ENCODE results near the gene CAD. TPM values are rescaled to one million over a fixed set of nuclear protein-coding genes. Genes with fewer than 3 reads are reported as not detected.

CAD gene
- total RNA-seq, 2 experiments from 2014 or later: 132 to 173 TPM

DNA sequence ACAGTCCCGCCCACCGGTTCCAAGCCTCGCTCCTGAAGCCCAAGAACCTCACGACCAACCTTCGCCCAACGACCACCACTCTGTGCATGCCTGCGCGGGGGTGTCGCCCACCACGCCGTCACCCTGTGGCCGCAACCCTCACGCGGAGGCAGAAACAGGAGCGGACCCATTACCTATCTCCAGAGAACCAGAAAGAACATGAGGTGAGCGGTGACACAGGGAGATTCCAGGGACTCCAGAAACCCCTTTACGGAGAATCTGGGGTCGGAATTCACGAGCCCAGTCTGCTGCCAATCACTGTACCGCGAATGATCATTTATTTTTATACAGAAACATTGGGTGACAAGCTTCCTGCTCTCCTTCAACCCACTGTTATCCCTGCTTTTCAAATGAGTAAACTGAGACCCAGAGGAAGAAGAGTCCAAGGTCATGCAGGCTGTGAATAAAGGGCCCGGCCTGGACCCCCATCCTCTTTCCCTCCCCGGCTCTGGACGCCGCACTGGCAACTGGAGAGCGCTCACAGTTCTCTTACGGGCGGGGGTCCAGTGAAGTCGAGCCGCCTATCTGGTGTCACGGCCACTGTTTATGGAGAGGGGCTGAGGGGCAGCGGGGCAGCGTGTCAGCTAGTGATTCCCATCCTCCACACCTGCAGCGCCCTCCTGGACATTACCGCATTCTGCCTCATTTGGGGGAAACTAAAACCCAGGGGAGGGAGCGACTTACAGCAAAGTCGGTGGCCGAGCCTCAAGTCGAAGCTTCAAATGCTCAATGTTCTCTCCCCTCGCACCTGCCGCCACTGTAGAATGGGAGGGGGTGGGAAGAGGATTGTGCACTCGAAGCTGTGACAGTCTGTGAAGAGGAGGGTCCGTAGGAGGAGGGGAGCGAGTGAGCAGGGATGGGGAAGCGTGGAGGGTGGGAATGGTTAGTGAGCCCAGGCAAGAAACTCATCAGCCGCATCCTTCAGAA lies 46.4 kb downstream of the CAD start:
- H3K4me3 ChIP-seq (ENCODE audit: low read depth, low read length, poor library complexity, severe bottlenecking): peak overlapping the region; percentile 90
- intact Hi-C loops (cut with micrococcal nuclease; ENCODE audit: unreplicated experiment): loop anchor here (2.0 kb wide), 1 partner anchor 27 kb away; no protein-coding TSS in a partner anchor
- ChIA-PET POLR2A (interaction anchor here (0.7 to 1.8 kb wide), 5 partner anchors 9 to 130 kb away, joined by 3 to 5 read pairs (median 4); no protein-coding TSS in a partner anchor), CTCF (ENCODE audit: unreplicated experiment) (interaction anchor here (1.0 to 1.4 kb wide), 4 partner anchors 12 to 39 kb away, joined by 3 to 4 read pairs (median 3); no protein-coding TSS in a partner anchor)
- H3K36me3 ChIP-seq (ENCODE audit: insufficient read depth, low read length): peaks cover 6% of the 10 kb centered on the region; the same call in 1 of the 2 replicates
- no peaks in the 10 kb centered on the region for H3K9me2 ChIP-seq (ENCODE audit: insufficient read depth, low read length)
- no peaks in the 10 kb centered on the region for H4K20me1 ChIP-seq (ENCODE audit: insufficient read depth, low read length)
- no TSS peak for BruUV-seq (replicated peaks)
- TF ChIP-seq CTCF (conservative IDR thresholded peaks at IDR 0.05; ENCODE audit: low read length): no peak
- no peak for TF ChIP-seq EZH2phosphoT487 (IDR thresholded peaks at IDR 0.05; ENCODE audit: borderline replicate concordance, low read depth, low read length)
- peaks cover 53% of the 10 kb centered on the region for H3K4me1 ChIP-seq (ENCODE audit: insufficient read depth, low read length, poor library complexity, severe bottlenecking)
- peak overlapping the region; percentile 100 for H3K4me2 ChIP-seq (ENCODE audit: low read length)
- peak; percentile 47 for DNase-seq (ENCODE audit: low spot score)
- H3K79me2 ChIP-seq (ENCODE audit: insufficient read depth, low read depth, low read length): peaks cover 12% of the 10 kb centered on the region; the same call in 1 of the 2 replicates
- H2AFZ ChIP-seq (ENCODE audit: low read length): peak overlapping the region; percentile 84
- peak overlapping the region; percentile 2 for H3K27ac ChIP-seq (ENCODE audit: low read depth, low read length, poor library complexity, severe bottlenecking)
- no peaks in the 10 kb centered on the region for H3K9me3 ChIP-seq (ENCODE audit: low read length)

GRCh38 chr2:27264253-27264752 lies 47.1 kb downstream of the CAD start:
- H3K9me3 ChIP-seq (ENCODE audit: low read length): no peaks in the 10 kb centered on the region
- H3K9me2 ChIP-seq (ENCODE audit: insufficient read depth, low read length): no peaks in the 10 kb centered on the region
- no peak for TF ChIP-seq EZH2phosphoT487 (IDR thresholded peaks at IDR 0.05; ENCODE audit: borderline replicate concordance, low read depth, low read length)
- no peak for TF ChIP-seq CTCF (conservative IDR thresholded peaks at IDR 0.05; ENCODE audit: low read length)
- peak overlapping the region; percentile 76 for H2AFZ ChIP-seq (ENCODE audit: low read length)
- peak; percentile 22 for DNase-seq (ENCODE audit: low spot score)
- peaks cover 6% of the 10 kb centered on the region; the same call in 1 of the 2 replicates for H3K36me3 ChIP-seq (ENCODE audit: insufficient read depth, low read length)
- BruUV-seq (replicated peaks): no TSS peak
- intact Hi-C loops (cut with micrococcal nuclease; ENCODE audit: unreplicated experiment): loop anchor here (2.0 kb wide), 1 partner anchor 26 kb away; no protein-coding TSS in a partner anchor
- peaks cover 12% of the 10 kb centered on the region; the same call in 1 of the 2 replicates for H3K79me2 ChIP-seq (ENCODE audit: insufficient read depth, low read depth, low read length)
- no peaks in the 10 kb centered on the region for H4K20me1 ChIP-seq (ENCODE audit: insufficient read depth, low read length)
- POLR2A ChIA-PET: interaction anchor here (0.7 to 1.1 kb wide), 4 partner anchors 8 to 45 kb away, joined by 3 to 5 read pairs (median 4); no protein-coding TSS in a partner anchor
- peak overlapping the region; percentile 100 for H3K4me2 ChIP-seq (ENCODE audit: low read length)
- CTCF ChIA-PET (ENCODE audit: unreplicated experiment): interaction anchor here (1.1 to 2.1 kb wide), 2 partner anchors 15 to 28 kb away, joined by 3 to 7 read pairs; no protein-coding TSS in a partner anchor
- H3K4me1 ChIP-seq (ENCODE audit: insufficient read depth, low read length, poor library complexity, severe bottlenecking): peaks cover 53% of the 10 kb centered on the region
- peak overlapping the region; percentile 90 for H3K4me3 ChIP-seq (ENCODE audit: low read depth, low read length, poor library complexity, severe bottlenecking)
- peak overlapping the region; percentile 23 for H3K27ac ChIP-seq (ENCODE audit: low read depth, low read length, poor library complexity, severe bottlenecking)

Data from OCI-LY7 (cell line).